NCI-H2171 treated with DMSO at 0.1 percent for 48 hours (cell line): ENCODE data around the gene C12orf57.
A peak's percentile ranks its signal among the peaks of the same experiment; 100 is the strongest.

ENCODE experiments used
- DNase-seq: peaks from one replicate; lab custom pipeline; 2025; lab: John Stamatoyannopoulos, UW

C12orf57 gene

DNA sequence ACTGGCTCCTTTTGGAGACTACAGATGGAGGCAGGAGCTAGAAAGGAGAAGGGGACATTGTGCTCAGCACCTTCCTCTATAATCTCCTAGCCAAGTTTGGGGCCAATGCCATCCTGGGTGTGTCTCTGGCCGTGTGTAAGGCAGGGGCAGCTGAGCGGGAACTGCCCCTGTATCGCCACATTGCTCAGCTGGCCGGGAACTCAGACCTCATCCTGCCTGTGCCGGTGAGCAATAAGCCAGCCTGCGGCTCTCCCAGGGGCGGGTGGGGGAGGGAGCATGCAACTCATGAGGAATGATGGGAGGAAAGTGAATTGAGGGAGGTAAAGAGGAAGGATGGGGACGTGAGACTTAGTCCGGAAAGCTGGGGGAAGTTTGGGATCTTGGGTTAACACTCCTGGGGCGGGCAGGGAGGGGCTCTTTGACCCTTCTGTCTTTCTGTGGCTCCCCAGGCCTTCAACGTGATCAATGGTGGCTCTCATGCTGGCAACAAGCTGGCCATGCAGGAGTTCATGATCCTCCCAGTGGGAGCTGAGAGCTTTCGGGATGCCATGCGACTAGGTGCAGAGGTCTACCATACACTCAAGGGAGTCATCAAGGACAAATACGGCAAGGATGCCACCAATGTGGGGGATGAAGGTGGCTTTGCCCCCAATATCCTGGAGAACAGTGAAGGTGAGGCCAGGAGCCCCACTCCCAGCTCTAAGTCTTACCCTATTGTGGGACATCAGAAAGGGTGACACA lies 26.2 kb upstream of the C12orf57 start:
- DNase-seq = no peak

DNA sequence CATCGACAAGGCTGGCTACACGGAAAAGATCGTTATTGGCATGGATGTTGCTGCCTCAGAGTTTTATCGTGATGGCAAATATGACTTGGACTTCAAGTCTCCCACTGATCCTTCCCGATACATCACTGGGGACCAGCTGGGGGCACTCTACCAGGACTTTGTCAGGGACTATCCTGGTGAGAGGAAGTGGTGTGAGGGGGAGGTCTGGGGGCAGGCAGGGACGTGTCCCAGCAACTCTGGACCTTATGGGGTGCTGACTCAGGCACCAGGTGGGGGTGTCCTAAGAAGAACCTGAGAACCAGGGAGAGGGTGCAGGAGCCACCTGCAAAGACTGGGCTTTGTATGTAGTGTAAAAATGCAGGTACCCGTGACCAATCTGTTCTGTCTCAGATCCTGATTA lies 24.2 kb upstream of the C12orf57 start:
- DNase-seq = no peak

DNA sequence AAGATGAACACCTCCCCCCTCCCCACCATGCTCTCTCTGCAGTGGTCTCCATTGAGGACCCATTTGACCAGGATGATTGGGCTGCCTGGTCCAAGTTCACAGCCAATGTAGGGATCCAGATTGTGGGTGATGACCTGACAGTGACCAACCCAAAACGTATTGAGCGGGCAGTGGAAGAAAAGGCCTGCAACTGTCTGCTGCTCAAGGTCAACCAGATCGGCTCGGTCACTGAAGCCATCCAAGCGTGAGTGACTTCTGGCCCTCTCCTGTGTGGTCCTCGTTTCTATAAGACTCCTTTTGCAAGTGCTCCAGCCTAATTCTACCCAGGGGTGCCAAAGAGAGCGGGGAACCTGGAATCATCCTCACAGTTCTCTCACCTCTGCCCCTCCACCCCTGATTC lies 22.3 kb upstream of the C12orf57 start:
- no peak for DNase-seq

GRCh38 chr12:6921996-6922946 lies 21.6 kb upstream of the C12orf57 start:
- no peak for DNase-seq

DNA sequence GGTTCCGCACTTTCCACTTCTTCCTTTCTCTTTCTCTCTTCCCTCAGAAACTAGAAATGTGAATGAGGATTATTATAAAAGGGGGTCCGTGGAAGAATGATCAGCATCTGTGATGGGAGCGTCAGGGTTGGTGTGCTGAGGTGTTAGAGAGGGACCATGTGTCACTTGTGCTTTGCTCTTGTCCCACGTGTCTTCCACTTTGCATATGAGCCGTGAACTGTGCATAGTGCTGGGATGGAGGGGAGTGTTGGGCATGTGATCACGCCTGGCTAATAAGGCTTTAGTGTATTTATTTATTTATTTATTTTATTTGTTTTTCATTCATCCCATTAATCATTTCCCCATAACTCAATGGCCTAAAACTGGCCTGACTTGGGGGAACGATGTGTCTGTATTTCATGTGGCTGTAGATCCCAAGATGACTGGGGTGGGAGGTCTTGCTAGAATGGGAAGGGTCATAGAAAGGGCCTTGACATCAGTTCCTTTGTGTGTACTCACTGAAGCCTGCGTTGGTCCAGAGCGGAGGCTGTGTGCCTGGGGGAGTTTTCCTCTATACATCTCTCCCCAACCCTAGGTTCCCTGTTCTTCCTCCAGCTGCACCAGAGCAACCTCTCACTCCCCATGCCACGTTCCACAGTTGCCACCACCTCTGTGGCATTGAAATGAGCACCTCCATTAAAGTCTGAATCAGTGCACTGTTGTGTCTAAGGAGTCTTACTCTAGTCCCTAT lies 20.7 kb upstream of the C12orf57 start:
- DNase-seq = no peak

- no peak for DNase-seq
Measured at GRCh38 chr12:6923851-6924250, 20.0 kb upstream of the C12orf57 start.

DNA sequence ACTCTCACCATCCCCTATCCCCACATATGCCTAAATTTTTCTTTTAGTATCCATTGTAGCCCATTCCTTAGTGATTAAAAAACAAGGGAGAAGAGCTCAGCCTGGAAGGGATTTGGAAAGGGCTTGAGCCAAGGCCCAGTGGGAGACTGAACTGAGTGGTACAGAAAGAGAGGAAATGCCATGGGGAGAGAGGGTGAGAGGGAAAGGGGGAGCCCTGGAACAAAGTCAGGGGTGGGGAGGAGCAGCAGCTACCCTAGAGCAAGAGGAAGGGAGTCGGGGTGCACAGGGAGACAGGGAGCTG lies 18.6 kb upstream of the C12orf57 start:
- DNase-seq = peak; percentile 85

GRCh38 chr12:6925540-6926279 lies 18.1 kb upstream of the C12orf57 start:
- DNase-seq = peak; percentile 94

GRCh38 chr12:6927379-6928021 lies 16.3 kb upstream of the C12orf57 start, which contains the start of gene ATN1:
ATN1 (plus strand) TSS chr12:6927959; CDS start chr12:6934002, 6,043 bp downstream.
- peak; percentile 96 for DNase-seq

DNA sequence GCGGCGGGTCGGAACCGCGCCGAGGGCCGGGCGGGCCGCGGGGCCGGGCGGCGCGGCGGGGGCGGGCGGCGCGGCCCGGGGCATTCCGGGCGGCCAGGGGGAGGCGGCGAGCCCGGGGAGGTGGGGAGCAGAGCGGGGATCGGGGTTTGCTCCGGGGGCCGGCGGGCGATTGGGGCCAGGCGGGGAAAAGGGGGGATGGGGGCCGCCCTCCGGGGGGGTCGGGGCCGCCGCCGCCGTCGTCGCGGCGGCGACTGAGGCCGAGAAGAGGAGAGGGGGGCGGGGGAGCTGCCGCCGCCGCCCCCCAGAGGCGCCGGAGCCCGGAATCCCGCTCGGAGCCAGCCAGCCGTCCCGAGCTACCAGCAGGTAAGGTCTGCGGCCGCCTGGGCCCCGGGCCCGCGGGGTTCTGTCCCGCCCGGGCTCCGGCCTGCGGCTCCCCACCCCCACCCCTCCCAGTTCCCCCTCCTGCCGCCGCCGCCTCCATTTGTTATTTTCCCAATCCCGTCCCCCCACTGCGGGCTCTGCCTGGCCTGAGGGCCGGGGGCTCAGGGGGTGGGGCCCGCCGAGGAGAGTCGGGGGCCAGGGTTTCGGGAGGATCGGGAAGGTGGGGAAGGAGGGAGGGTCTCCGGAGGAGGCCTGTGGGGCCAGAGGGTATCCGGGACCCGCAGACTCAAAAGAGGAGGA lies 15.7 kb upstream of the C12orf57 start:
- DNase-seq = no peak

DNA sequence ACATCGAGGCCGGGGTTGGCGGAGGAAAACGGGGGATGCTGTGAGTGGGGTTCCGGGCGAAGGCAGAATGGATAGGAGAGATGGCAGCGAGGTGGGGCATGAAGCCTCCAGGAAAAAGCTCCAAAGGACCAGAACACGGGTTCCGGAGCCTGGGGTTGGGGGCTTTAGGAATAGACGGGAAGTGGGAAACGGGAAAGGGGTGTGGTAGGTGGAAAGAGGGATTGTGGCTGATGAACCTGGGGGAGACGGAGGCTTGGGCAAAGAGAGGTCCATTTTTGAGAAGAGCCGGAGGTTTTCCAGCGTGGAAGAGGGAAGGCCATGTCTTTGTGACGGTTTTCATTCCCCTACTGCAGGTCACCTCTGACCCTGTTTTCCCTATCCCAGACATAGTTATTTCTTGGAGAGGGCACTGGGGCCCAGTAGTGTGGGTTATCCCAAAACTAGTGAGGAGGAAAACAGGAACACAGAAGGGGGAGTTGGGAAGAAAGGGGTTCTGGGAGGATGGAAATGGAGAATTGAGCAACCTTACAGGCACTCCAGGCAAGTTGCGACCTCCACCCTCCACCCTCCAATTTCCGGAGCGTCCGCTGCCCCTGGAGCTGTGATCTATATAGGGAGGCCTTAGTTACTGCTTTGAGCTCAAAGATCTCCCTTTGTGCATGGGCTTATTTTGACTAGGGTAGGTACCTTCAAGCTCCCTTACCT lies 15.0 kb upstream of the C12orf57 start:
- DNase-seq = no peak

- DNase-seq = no peak
Measured at GRCh38 chr12:6929466-6930452, 14.1 kb upstream of the C12orf57 start.

DNA sequence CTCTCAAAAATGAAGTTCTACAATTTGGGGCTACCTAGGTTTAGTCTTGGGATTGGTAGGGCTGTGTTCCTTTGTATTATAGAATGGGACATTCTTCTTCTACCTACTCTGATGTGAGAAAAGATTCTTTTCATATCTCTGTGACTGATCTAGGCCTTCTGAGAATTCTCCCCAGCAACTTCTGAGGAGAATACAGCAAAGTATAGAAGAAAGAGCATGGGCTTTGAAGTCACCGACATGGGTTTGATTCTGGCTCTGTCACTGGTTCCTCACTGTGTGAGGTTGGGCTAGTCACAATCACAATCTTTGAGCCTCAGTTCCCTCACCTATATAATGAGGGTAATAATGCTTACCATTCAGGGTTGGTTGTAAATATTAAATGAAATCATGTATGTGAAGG lies 11.1 kb upstream of the C12orf57 start:
- DNase-seq = no peak

- DNase-seq = no peak
Measured at GRCh38 chr12:6934110-6934509, 9.7 kb upstream of the C12orf57 start.

- DNase-seq = no peak
Measured at GRCh38 chr12:6935371-6936193, 8.2 kb upstream of the C12orf57 start.

- DNase-seq = no peak
Measured at GRCh38 chr12:6936194-6936635, 7.6 kb upstream of the C12orf57 start.

- DNase-seq = peak; percentile 93
Measured at GRCh38 chr12:6936636-6937480, 7.0 kb upstream of the C12orf57 start.
